Endothelial cell (in vitro differentiated cells): ENCODE measurements around the gene PPIH. TPM values are rescaled to one million over a fixed set of nuclear protein-coding genes. Genes with fewer than 3 reads are reported as not detected.
A peak's percentile ranks its signal among the peaks of the same experiment; 100 is the strongest.

Source experiments
- DNase-seq: peaks from one replicate; pipeline ENCODE4 v3.0.0; 2021; ENCODE audit warnings: low spot score
- H3K27ac Mint-ChIP-seq: one replicate; pipeline ENCODE4 v1.8.0; 2021; ENCODE audit warnings: mixed read lengths, inconsistent platforms; ENCODE audit not compliant: unreplicated experiment
- H3K27me3 Mint-ChIP-seq: one replicate; pipeline ENCODE4 v1.8.0; 2021; ENCODE audit warnings: mild to moderate bottlenecking, moderate library complexity, mixed read lengths, inconsistent platforms; ENCODE audit not compliant: unreplicated experiment
- H3K36me3 Mint-ChIP-seq: one replicate; pipeline ENCODE4 v1.8.0; 2021; ENCODE audit warnings: mild to moderate bottlenecking, low read depth, mixed read lengths, inconsistent platforms; ENCODE audit not compliant: unreplicated experiment
- H3K4me1 Mint-ChIP-seq: one replicate; pipeline ENCODE4 v1.8.0; 2021; ENCODE audit warnings: mild to moderate bottlenecking, mixed read lengths, inconsistent platforms; ENCODE audit not compliant: unreplicated experiment
- H3K4me3 Mint-ChIP-seq: one replicate; pipeline ENCODE4 v1.8.0; 2021; ENCODE audit warnings: mild to moderate bottlenecking, mixed read lengths, inconsistent platforms; ENCODE audit not compliant: unreplicated experiment
- H3K9me3 Mint-ChIP-seq: one replicate; pipeline ENCODE4 v1.8.0; 2021; ENCODE audit warnings: mixed read lengths, inconsistent platforms; ENCODE audit not compliant: unreplicated experiment
- CTCF ChIP-seq: fragments of 200-600 bp; sonication (generic); IDR thresholded peaks from one replicate; pipeline ENCODE4 v1.5.0; 2021; ENCODE audit warnings: antibody characterized with exemption; ENCODE audit not compliant: unreplicated experiment
- total RNA-seq: library from RNA; stranded (reverse); fragmentation: NEBNext Ultra II Directional; extraction: Animal tissue kit (Norgen Biotek cat#: 25700); gene quantifications from one replicate; pipeline ENCODE4 v1.2.1, GENCODE V29; 2021; ENCODE audit not compliant: unreplicated experiment

Gene PPIH
- total RNA-seq, 1 donor from 2014 or later, result 37.4 TPM

- Mint-ChIP-seq H3K27me3 (peaks cover 5% of the 10 kb centered on the region), H3K4me1 (peaks cover 15% of the 10 kb centered on the region), H3K36me3 (peaks cover 17% of the 10 kb centered on the region), H3K4me3 (peak overlapping the region; percentile 4), H3K9me3 (no peaks in the 10 kb centered on the region), H3K27ac (no peak overlapping the region)
- TF ChIP-seq CTCF, result no peak
- no peak for DNase-seq
Measured at GRCh38 chr1:42676534-42677087, 18.4 kb downstream of the PPIH start.

- Mint-ChIP-seq H3K4me3 (no peak overlapping the region), H3K27ac (no peak overlapping the region)
Measured at GRCh38 chr1:42679364-42679983, 21.3 kb downstream of the PPIH start.

GRCh38 chr1:42680055-42680454 lies 21.8 kb downstream of the PPIH start:
- H3K9me3 Mint-ChIP-seq, result no peaks in the 10 kb centered on the region
- H3K27me3 Mint-ChIP-seq, result peaks cover 14% of the 10 kb centered on the region
- H3K4me1 Mint-ChIP-seq, result peaks cover 27% of the 10 kb centered on the region
- no peak overlapping the region for H3K27ac Mint-ChIP-seq
- H3K4me3 Mint-ChIP-seq, result no peak overlapping the region
- H3K36me3 Mint-ChIP-seq, result peaks cover 15% of the 10 kb centered on the region
- no peak for DNase-seq
- TF ChIP-seq CTCF, result no peak

More at GRCh38 chr1:42679364-42679983, 21.3 kb downstream of the PPIH start:
- TF ChIP-seq CTCF, result no peak
- DNase-seq, result no peak
- H3K4me1 Mint-ChIP-seq, result peaks cover 21% of the 10 kb centered on the region
- H3K36me3 Mint-ChIP-seq, result peaks cover 15% of the 10 kb centered on the region
- no peaks in the 10 kb centered on the region for H3K9me3 Mint-ChIP-seq
- H3K27me3 Mint-ChIP-seq, result peaks cover 14% of the 10 kb centered on the region

- H3K27ac Mint-ChIP-seq, result peak overlapping the region; percentile 58
- H3K36me3 Mint-ChIP-seq, result peaks cover 11% of the 10 kb centered on the region
- TF ChIP-seq CTCF, result no peak
- no peaks in the 10 kb centered on the region for H3K9me3 Mint-ChIP-seq
- H3K4me3 Mint-ChIP-seq, result peak overlapping the region; percentile 97
- H3K4me1 Mint-ChIP-seq, result peaks cover 32% of the 10 kb centered on the region
- DNase-seq, result no peak
- H3K27me3 Mint-ChIP-seq, result peaks cover 14% of the 10 kb centered on the region
Measured at GRCh38 chr1:42680921-42681683, 22.9 kb downstream of the PPIH start.
